Thymus (tissue), 11 donors: ENCODE results near the gene GNG8. TPM values are rescaled to one million over a fixed set of nuclear protein-coding genes. Genes with fewer than 3 reads are reported as not detected.
A peak's percentile ranks its signal among the peaks of the same experiment; 100 is the strongest.

Experiments used
- DNase-seq, 9 donors: peaks; one replicate each; pipeline ENCODE4 v3.0.0-alpha.2; 2013; ENCODE audit warnings: low spot score in 9 of 9, low read depth in 6 of 9, missing footprints in 1 of 9
- H3K27ac ChIP-seq, 2 donors: one replicate each; pipeline ENCODE4 v1.5.1; 2013; ENCODE audit warnings: control low read depth in 1 of 2, low read depth in 1 of 2, low read length in 1 of 2, mild to moderate bottlenecking in 1 of 2, moderate library complexity in 1 of 2
- H3K27me3 ChIP-seq, 2 donors: one replicate each; pipeline ENCODE4 v1.5.1; 2013; ENCODE audit warnings: low read length in 1 of 2; ENCODE audit not compliant: control insufficient read depth in 2 of 2, insufficient read depth in 1 of 2
- H3K36me3 ChIP-seq, 2 donors: one replicate each; pipeline ENCODE4 v1.5.1; 2013; ENCODE audit warnings: low read length in 1 of 2, mild to moderate bottlenecking in 1 of 2, moderate library complexity in 1 of 2; ENCODE audit not compliant: control insufficient read depth in 2 of 2, insufficient read depth in 2 of 2
- H3K4me1 ChIP-seq, 2 donors: one replicate each; pipeline ENCODE4 v1.5.1; 2013; ENCODE audit warnings: low read length in 2 of 2; ENCODE audit not compliant: control insufficient read depth in 2 of 2, insufficient read depth in 2 of 2
- H3K4me3 ChIP-seq, 2 donors: one replicate each; pipeline ENCODE4 v1.5.1; 2013; ENCODE audit warnings: low read length in 2 of 2, control low read depth in 1 of 2, mild to moderate bottlenecking in 1 of 2
- H3K9me3 ChIP-seq, 2 donors: one replicate each; pipeline ENCODE4 v1.5.1; 2013; ENCODE audit warnings: low read length in 1 of 2, mild to moderate bottlenecking in 1 of 2; ENCODE audit not compliant: control insufficient read depth in 2 of 2, insufficient read depth in 1 of 2
- WGBS: extraction: QIAGEN DNeasy Blood & Tissue Kit; methylation state at CpG from one replicate; pipeline ENCODE4 v1.1.7; 2013; 5-methylcytosine and 5-hydroxymethylcytosine counted together
- polyA plus RNA-seq: library from polyadenylated mRNA; stranded (reverse); fragments of 200-250 nt; gene quantifications from one replicate; pipeline ENCODE4 v1.2.3, GENCODE V29; 2013
- total RNA-seq: library from RNA; stranded (reverse); fragments of 120-200 nt; gene quantifications from one replicate; pipeline ENCODE4 v1.2.4, GENCODE V29; 2013
- donor health status: healthy.

Gene GNG8
- total and polyA plus RNA-seq, 2 donors = 3.8 TPM; not detected in 1

DNA sequence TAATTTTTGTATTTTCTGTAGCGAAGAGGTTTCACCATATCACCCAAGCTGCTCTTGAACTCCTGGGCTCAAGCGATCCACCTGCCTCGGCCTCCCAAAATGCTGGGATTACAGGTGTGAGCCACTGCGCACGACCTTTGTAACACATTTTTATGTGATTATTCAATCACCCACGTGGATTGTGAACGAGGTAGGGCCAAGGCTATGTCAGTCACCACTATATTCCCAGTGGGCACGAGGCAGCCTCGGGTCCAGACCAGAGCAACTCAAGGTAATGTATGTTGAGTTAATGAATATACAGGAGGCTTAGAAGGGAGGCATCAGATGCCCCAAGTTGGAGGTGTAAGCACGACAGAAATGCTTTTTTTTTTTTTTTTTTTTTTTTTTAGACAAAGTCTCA is 20.0 kb downstream of the GNG8 start:
- Histone ChIP-seq H3K4me3 (no peak overlapping the region), H3K4me1 (peaks cover 45 to 82% of the 10 kb centered on the region in 2 donors), H3K9me3 (no peaks in the 10 kb centered on the region), H3K36me3 (no peaks in the 10 kb centered on the region), H3K27ac (no peak overlapping the region), H3K27me3 (peaks cover 0 to 3% of the 10 kb centered on the region in 2 donors)
- DNase-seq = no peak
- WGBS = 92% methylated on average over 10 of the region's 10 CpGs

DNA sequence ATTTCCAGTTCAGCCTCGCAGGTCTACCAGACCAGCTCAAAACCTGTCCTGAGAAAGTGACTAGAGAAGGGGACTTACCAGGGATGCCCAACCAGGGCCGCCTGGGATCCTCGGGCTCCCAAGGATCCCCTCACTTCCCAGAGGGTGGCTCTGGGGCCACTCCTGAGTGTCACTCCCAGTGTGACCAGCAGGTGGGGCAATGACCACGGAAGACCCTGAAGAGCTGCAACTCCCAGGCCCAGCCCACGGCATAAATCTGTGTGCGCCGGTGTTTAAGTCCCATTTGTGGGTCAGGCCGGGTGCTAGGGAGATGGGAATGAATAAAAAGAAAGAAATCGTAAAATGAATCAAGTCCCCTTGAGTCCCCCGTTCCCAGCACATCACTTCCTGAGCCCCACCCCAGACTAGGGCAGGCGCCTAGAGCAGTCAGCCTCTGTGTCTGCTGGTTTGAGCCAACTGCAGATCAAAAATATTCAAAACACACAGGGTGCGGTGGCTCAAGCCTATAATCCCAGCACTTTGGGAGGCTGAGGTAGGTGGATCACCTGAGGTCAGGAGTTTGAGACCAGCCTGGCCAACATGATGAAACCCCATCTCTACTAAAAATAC is 21.8 kb downstream of the GNG8 start:
- Histone ChIP-seq H3K36me3 (peaks cover 12 to 15% of the 10 kb centered on the region in 2 donors), H3K27me3 (peaks cover 0 to 2% of the 10 kb centered on the region in 2 donors), H3K9me3 (no peaks in the 10 kb centered on the region), H3K4me3 (no peak overlapping the region), H3K27ac (no peak overlapping the region), H3K4me1 (peaks cover 39 to 81% of the 10 kb centered on the region in 2 donors)
- peak in 3 of 9 donors; percentile 71 to 85 (median 82) for DNase-seq
- 19% methylated on average over 12 of the region's 12 CpGs for WGBS

DNA sequence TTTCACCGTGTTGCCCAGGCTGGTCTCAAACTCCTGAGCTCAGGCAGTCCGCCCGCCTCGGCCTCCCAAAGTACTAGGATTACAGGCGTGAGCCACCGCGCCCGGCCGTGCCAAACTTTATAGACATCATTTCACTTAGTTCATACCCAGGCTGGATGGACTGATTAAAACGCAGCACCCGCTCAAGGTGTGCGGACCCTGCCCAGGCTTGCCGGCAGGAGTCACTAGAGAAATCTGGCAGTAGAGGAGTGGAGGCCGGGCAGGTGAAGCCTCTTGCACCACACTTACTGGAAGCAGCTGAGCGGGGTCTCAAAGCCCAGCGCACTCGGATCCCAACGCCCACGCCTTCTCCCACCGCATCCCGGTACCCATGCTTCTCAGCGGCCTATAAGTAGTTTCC is 22.5 kb downstream of the GNG8 start:
- Histone ChIP-seq H3K27me3 (peaks cover 0 to 2% of the 10 kb centered on the region in 2 donors), H3K36me3 (peaks cover 19 to 22% of the 10 kb centered on the region in 2 donors), H3K9me3 (peaks cover 0 to 2% of the 10 kb centered on the region in 2 donors), H3K4me1 (peaks cover 35 to 74% of the 10 kb centered on the region in 2 donors), H3K27ac (no peak overlapping the region), H3K4me3 (no peak overlapping the region)
- DNase-seq = no peak
- 95% methylated on average over 22 of the region's 22 CpGs for WGBS

DNA sequence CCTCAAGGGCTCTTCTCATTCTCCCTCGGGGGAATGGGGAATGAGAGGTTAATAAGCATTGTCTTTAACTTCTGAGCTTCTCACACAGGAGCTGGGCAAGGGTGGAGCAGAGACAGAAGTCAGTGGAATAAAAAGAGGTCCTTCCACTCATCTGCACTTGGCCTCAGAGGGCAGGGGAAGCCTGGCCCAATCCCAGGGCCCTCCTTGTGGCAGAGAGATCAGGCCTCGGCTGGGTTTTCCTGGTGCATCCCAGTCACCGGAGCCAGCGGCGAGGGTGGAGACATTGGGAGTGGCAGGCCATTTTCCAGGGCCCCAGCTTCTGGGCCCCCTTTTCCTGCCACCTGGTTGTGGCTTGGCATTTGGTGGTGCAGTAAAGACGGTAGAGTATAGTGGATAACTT is 24.2 kb downstream of the GNG8 start:
- Histone ChIP-seq H3K4me3 (no peak overlapping the region), H3K9me3 (peaks cover 0 to 2% of the 10 kb centered on the region in 2 donors), H3K4me1 (peaks cover 30 to 61% of the 10 kb centered on the region in 2 donors), H3K27ac (peak overlapping the region; percentile 48 to 67), H3K36me3 (peaks cover 36 to 39% of the 10 kb centered on the region in 2 donors), H3K27me3 (no peaks in the 10 kb centered on the region)
- WGBS = 28% methylated on average over 6 of the region's 6 CpGs
- DNase-seq = peak in 1 of 9 donors; percentile 52

DNA sequence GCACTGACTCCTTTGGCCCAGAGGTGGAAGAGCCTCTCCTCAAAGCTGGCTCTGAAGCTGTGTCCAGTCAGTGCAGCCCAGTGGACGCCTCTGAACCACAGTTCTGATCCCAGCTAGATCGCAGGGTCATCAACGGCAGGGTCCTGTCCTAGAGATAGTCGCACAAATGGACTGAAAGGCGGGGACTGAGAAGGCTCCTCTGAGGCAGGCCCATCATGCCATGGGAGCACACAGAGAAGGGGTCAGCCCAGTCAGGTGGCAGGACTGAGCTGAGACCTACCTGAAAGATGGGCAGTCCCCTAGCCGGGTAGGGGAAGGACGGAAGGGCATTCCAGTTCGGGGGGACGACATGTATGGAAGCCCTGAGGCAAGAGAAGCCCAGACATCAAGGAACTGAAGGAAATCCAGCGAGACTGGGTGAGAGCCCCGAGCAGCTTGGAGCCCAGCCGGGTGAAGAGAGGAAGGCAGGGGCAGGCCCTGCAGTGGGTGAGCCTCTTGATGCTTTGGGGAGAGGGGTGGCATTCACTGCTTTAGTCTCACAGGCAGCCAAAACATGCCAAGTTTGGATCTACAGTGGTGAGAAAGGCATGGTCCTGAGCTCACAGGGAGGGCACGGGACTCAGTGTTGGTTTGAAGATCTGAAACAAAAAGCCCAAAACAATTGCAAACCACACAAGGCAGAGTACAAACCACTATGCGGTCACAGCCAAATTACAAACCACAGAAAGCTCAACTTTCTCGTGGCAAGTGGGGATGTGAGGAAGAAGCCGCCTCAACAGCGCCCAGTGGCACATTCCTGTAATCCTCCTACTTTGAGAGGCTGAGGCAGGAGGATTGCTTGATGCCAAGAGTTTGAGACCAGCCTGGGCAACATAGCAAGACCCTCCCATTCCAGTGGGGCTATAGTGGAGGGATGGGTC is 24.9 kb downstream of the GNG8 start:
- H3K36me3 ChIP-seq = peaks cover 43 to 46% of the 10 kb centered on the region in 2 donors
- H3K27ac ChIP-seq = peak overlapping the region; percentile 38 to 67
- no peaks in the 10 kb centered on the region for H3K27me3 ChIP-seq
- H3K4me3 ChIP-seq = no peak overlapping the region
- H3K4me1 ChIP-seq = peaks cover 25 to 56% of the 10 kb centered on the region in 2 donors
- peak in 2 of 9 donors; percentile 55 to 72 for DNase-seq
- WGBS = 53% methylated on average over 17 of the region's 17 CpGs
- H3K9me3 ChIP-seq = peaks cover 0 to 2% of the 10 kb centered on the region in 2 donors

DNA sequence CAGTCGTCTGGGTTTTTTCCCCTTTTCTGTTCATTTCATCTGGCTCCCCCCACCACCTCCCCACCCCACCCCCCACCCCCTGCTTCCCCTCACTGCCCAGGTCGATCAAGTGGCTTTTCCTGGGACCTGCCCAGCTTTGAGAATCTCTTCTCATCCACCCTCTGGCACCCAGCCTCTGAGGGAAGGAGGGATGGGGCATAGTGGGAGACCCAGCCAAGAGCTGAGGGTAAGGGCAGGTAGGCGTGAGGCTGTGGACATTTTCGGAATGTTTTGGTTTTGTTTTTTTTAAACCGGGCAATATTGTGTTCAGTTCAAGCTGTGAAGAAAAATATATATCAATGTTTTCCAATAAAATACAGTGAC is 25.6 kb downstream of the GNG8 start:
- no peaks in the 10 kb centered on the region for H3K27me3 ChIP-seq
- peaks cover 50 to 53% of the 10 kb centered on the region in 2 donors for H3K36me3 ChIP-seq
- no peak for DNase-seq

DNA sequence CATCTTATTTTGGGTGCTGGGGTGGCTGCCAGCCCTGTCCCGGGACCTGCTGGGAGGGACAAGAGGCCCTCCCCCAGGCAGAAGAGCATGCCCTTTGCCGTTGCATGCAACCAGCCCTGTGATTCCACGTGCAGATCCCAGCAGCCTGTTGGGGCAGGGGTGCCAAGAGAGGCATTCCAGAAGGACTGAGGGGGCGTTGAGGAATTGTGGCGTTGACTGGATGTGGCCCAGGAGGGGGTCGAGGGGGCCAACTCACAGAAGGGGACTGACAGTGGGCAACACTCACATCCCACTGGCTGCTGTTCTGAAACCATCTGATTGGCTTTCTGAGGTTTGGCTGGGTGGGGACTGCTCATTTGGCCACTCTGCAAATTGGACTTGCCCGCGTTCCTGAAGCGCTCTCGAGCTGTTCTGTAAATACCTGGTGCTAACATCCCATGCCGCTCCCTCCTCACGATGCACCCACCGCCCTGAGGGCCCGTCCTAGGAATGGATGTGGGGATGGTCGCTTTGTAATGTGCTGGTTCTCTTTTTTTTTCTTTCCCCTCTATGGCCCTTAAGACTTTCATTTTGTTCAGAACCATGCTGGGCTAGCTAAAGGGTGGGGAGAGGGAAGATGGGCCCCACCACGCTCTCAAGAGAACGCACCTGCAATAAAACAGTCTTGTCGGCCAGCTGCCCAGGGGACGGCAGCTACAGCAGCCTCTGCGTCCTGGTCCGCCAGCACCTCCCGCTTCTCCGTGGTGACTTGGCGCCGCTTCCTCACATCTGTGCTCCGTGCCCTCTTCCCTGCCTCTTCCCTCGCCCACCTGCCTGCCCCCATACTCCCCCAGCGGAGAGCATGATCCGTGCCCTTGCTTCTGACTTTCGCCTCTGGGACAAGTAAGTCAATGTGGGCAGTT is 26.2 kb downstream of the GNG8 start:
- H3K36me3 ChIP-seq = peaks cover 56 to 59% of the 10 kb centered on the region in 2 donors
- H3K4me3 ChIP-seq = no peak overlapping the region
- 95% methylated on average over 30 of the region's 30 CpGs for WGBS
- peaks cover 0 to 2% of the 10 kb centered on the region in 2 donors for H3K9me3 ChIP-seq
- H3K27ac ChIP-seq = no peak overlapping the region
- no peaks in the 10 kb centered on the region for H3K27me3 ChIP-seq
- H3K4me1 ChIP-seq = peaks cover 25 to 48% of the 10 kb centered on the region in 2 donors
- no peak for DNase-seq

More for the DNA sequence above, 25.6 kb downstream of the GNG8 start:
- Histone ChIP-seq H3K9me3 (peaks cover 0 to 2% of the 10 kb centered on the region in 2 donors), H3K4me1 (peaks cover 25 to 51% of the 10 kb centered on the region in 2 donors), H3K27ac (no peak overlapping the region), H3K4me3 (no peak overlapping the region)
- 77% methylated on average over 5 of the region's 5 CpGs for WGBS

DNA sequence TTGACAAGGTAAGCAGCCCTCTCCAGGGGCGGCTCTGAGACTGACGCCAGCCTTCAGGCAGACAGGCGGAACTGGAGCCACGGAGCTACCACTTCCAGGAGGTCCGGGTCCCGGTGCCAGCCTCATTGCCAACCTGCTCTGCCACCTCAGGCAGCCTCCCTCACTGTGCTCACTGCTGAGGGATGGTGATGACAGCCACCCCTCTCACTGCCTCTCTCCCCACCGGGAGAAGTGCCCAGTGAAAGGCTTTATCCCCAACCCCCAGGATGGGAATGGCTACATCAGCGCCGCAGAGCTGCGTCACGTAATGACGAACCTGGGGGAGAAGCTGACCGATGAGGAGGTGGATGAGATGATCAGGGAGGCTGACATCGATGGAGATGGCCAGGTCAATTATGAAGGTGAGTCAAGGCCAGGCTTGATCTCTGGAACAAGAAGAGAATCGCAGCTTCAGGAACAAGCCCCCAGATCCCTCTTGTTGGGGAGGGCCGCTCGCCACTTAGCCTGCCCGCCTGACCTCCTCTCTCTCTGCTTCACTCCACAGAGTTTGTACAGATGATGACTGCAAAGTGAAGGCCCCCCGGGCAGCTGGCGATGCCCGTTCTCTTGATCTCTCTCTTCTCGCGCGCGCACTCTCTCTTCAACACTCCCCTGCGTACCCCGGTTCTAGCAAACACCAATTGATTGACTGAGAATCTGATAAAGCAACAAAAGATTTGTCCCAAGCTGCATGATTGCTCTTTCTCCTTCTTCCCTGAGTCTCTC is 27.2 kb downstream of the GNG8 start:
- Histone ChIP-seq H3K4me3 (no peak overlapping the region), H3K27ac (no peak overlapping the region), H3K36me3 (peaks cover 57 to 69% of the 10 kb centered on the region in 2 donors), H3K9me3 (peaks cover 0 to 2% of the 10 kb centered on the region in 2 donors), H3K4me1 (peaks cover 22 to 43% of the 10 kb centered on the region in 2 donors), H3K27me3 (no peaks in the 10 kb centered on the region)
- no peak for DNase-seq
- 99% methylated on average over 27 of the region's 27 CpGs for WGBS
